HepG2 (cell line): Measurements from ENCODE around the gene MAST1. TPM values are rescaled to one million over a fixed set of nuclear protein-coding genes. Genes with fewer than 3 reads are reported as not detected.

Experiments used
- BRD4 ChIP-seq: sonication (generic); formaldehyde crosslinking; IDR thresholded peaks from 2 replicates; pipeline ENCODE4 v1.4.0; 2020; ENCODE audit warnings: missing genetic modification reagents
- CREM ChIP-seq, 2 experiments: sonication (generic) in 1 of 2; formaldehyde crosslinking in 1 of 2; IDR thresholded peaks; 2 replicates each; pipeline versions ENCODE4 v1.4.0 to v1.6.1; 2016 to 2020; ENCODE audit warnings: antibody characterized with exemption in 1 of 2, mild to moderate bottlenecking in 1 of 2, missing genetic modification reagents in 1 of 2
- ELF3 ChIP-seq: IDR thresholded peaks from 2 replicates; pipeline ENCODE4 v1.6.1; 2016; ENCODE audit warnings: missing genetic modification reagents, missing compliant biosample characterization
- FOSL2 ChIP-seq: sonication (generic); formaldehyde crosslinking; IDR thresholded peaks from 2 replicates; pipeline ENCODE4 v1.4.0; 2020; ENCODE audit warnings: missing genetic modification reagents
- LCORL ChIP-seq, 2 experiments: fragments of 450-650 bp in 1 of 2; sonication (generic) in 1 of 2; formaldehyde crosslinking in 1 of 2; IDR thresholded peaks; 2 replicates each; pipeline versions ENCODE4 v1.5.0 to v1.6.1; 2017 to 2020; ENCODE audit warnings: antibody characterized with exemption in 1 of 2, missing genetic modification reagents in 1 of 2
- MAF1 ChIP-seq: sonication (generic); formaldehyde crosslinking; IDR thresholded peaks from 2 replicates; pipeline ENCODE4 v1.5.0; 2020; ENCODE audit warnings: missing genetic modification reagents, borderline replicate concordance
- MYPOP ChIP-seq: sonication (generic); formaldehyde crosslinking; IDR thresholded peaks from 2 replicates; pipeline ENCODE4 v1.8.1; 2023; ENCODE audit warnings: mild to moderate bottlenecking, moderate library complexity, missing genetic modification reagents
- NCOA5 ChIP-seq: sonication (generic); formaldehyde crosslinking; IDR thresholded peaks from 2 replicates; pipeline ENCODE4 v1.4.0; 2020; ENCODE audit warnings: missing genetic modification reagents
- POGK ChIP-seq: sonication (generic); formaldehyde crosslinking; conservative IDR thresholded peaks from 2 replicates; pipeline ENCODE4 v1.8.0; 2022; ENCODE audit warnings: mild to moderate bottlenecking, moderate library complexity, missing genetic modification reagents
- POLR2AphosphoS5 ChIP-seq: IDR thresholded peaks from 2 replicates; pipeline ENCODE4 v1.6.1; 2012; ENCODE audit warnings: low read depth, low read length
- PRDM4 ChIP-seq: sonication (generic); formaldehyde crosslinking; IDR thresholded peaks from 2 replicates; pipeline ENCODE4 v1.9.0; 2021; ENCODE audit warnings: missing genetic modification reagents, borderline replicate concordance
- REPIN1 ChIP-seq: sonication (generic); formaldehyde crosslinking; IDR thresholded peaks from 2 replicates; pipeline ENCODE4 v1.8.0; 2022; ENCODE audit warnings: missing genetic modification reagents, low read depth, mild to moderate bottlenecking, borderline replicate concordance
- SRY ChIP-seq: sonication (generic); formaldehyde crosslinking; IDR thresholded peaks from 2 replicates; pipeline ENCODE4 v1.8.0; 2022; ENCODE audit warnings: mild to moderate bottlenecking, missing genetic modification reagents
- STAG1 ChIP-seq: sonication (generic); formaldehyde crosslinking; IDR thresholded peaks from 2 replicates; pipeline ENCODE4 v1.4.0; 2020; ENCODE audit warnings: missing genetic modification reagents
- ZBTB25 ChIP-seq: IDR thresholded peaks from 2 replicates; pipeline ENCODE4 v1.6.1; 2018; ENCODE audit warnings: missing genetic modification reagents
- ZBTB39 ChIP-seq: sonication (generic); formaldehyde crosslinking; IDR thresholded peaks from 2 replicates; pipeline ENCODE4 v1.5.0; 2020; ENCODE audit warnings: missing genetic modification reagents
- ZNF501 ChIP-seq: sonication (generic); formaldehyde crosslinking; IDR thresholded peaks from 2 replicates; pipeline ENCODE4 v1.5.1; 2020; ENCODE audit warnings: mild to moderate bottlenecking, moderate library complexity, missing genetic modification reagents
- ZSCAN21 ChIP-seq: sonication (generic); formaldehyde crosslinking; IDR thresholded peaks from 2 replicates; pipeline ENCODE4 v1.8.0; 2022; ENCODE audit warnings: mild to moderate bottlenecking, missing genetic modification reagents, moderate library complexity, borderline replicate concordance
- ZSCAN30 ChIP-seq: sonication (generic); formaldehyde crosslinking; IDR thresholded peaks from 2 replicates; pipeline ENCODE4 v1.5.0; 2020; ENCODE audit warnings: mild to moderate bottlenecking, missing genetic modification reagents
- ZSCAN31 ChIP-seq: sonication (generic); formaldehyde crosslinking; IDR thresholded peaks from 2 replicates; pipeline ENCODE4 v1.5.0; 2020; ENCODE audit warnings: low read depth, mild to moderate bottlenecking, missing genetic modification reagents
- polyA plus RNA-seq, 8 experiments: library from polyadenylated mRNA; depleted of rRNA in 3 of 8; stranded (reverse) in 7 of 8; unstranded in 1 of 8; fragments of >200 nt; fragmentation: Illumina TruSeq in 4 of 8; extraction: Trizol in 4 of 8; gene quantifications; 2 replicates each; pipeline versions ENCODE4 v1.2.1 to v1.2.3, GENCODE V29; 2011 to 2016; ENCODE audit warnings: low read depth in 4 of 8, missing spikeins in 1 of 8, mixed read lengths in 1 of 8; ENCODE audit not compliant: insufficient read depth in 1 of 8
- total RNA-seq, 5 experiments: library from RNA; depleted of rRNA; stranded (reverse); fragments of >200 nt; fragmentation: Illumina TruSeq; extraction: Trizol; gene quantifications; 2 replicates each; pipeline ENCODE4 v1.2.3, GENCODE V29; 2016; ENCODE audit warnings: low read depth in 1 of 5

The MAST1 gene
- total and polyA plus RNA-seq, 2 of the 13 experiments (the other 11 are each of a cell fraction or from before 2014, with no cell fraction given), result 0.73 to 4.7 TPM

- TF ChIP-seq LCORL (IDR thresholded peaks at IDR 0.05) (no peak), LCORL (CRISPR knock-in tag; IDR thresholded peaks at IDR 0.05) (peak; percentile 61), NCOA5 (CRISPR knock-in tag) (no peak), ZBTB25 (CRISPR knock-in tag) (peak; percentile 87; the same call in 1 of the 2 replicates), BRD4 (CRISPR knock-in tag) (no peak; the same call in 1 of the 2 replicates), ZSCAN30 (CRISPR knock-in tag) (no peak), ELF3 (peak; percentile 86), ZSCAN31 (CRISPR knock-in tag) (peak; percentile 78; the same call in 1 of the 2 replicates), MYPOP (CRISPR knock-in tag) (peak; percentile 87; the same call in 1 of the 2 replicates), FOSL2 (CRISPR knock-in tag) (peak; percentile 79), REPIN1 (CRISPR knock-in tag) (peak; percentile 72; the same call in 1 of the 2 replicates), SRY (CRISPR knock-in tag) (peak; percentile 96), ZBTB39 (CRISPR knock-in tag) (0 out of 2 replicates have a peak, but pooled peaks have one; percentile 59), CREM (IDR thresholded peaks at IDR 0.05) (no peak; the same call in 1 of the 2 replicates), CREM (CRISPR knock-in tag; IDR thresholded peaks at IDR 0.05) (no peak), ZSCAN21 (CRISPR knock-in tag) (peak; percentile 85), ZNF501 (CRISPR knock-in tag) (peak; percentile 87), POLR2AphosphoS5 (peak; percentile 100), STAG1 (CRISPR knock-in tag) (peak; percentile 9; the same call in 1 of the 2 replicates), PRDM4 (CRISPR knock-in tag) (0 out of 2 replicates have a peak, but pooled peaks have one; percentile 54), MAF1 (CRISPR knock-in tag) (peak; percentile 92; the same call in 1 of the 2 replicates), POGK (CRISPR knock-in tag) (peak; percentile 86)
Observed at GRCh38 chr19:12791345-12792050, 46.8 kb upstream of the MAST1 start, which contains the start of gene JUNB (continued).
